H1 (cell line): ENCODE measurements around the gene FBXO45. TPM values are rescaled to one million over a fixed set of nuclear protein-coding genes. Genes with fewer than 3 reads are reported as not detected.

Experiments used
- CTCF ChIA-PET: fragments of 300-600 bp; sonication (Branson Sonifier 250); formaldehyde crosslinking; loops from one replicate; lab custom pipeline; 2021; ENCODE audit not compliant: partially characterized antibody; lab: Charles Lee
- POLR2A ChIA-PET: fragments of 300-600 bp; sonication (Branson Sonifier 250); formaldehyde crosslinking; loops from one replicate; lab custom pipeline; 2021; ENCODE audit warnings: inconsistent platforms; ENCODE audit not compliant: partially characterized antibody; lab: Charles Lee
- DNase-seq, 2 experiments: peaks; one replicate each; pipeline versions ENCODE4 v3.0.0 to v3.0.0-alpha.2; 2010 to 2022; ENCODE audit warnings: low spot score in 2 of 2, low read depth in 1 of 2, mixed read lengths in 1 of 2
- FAIRE-seq: peaks from 2 replicates; lab custom pipeline; 2011; peaks lifted over from hg19 to GRCh38; lab: Jason Lieb, UNC
- H2AFZ ChIP-seq: 2 replicates; pipeline ENCODE4 v1.8.1; 2012; ENCODE audit warnings: low read length, inconsistent platforms
- H2AK5ac ChIP-seq: 2 replicates; pipeline ENCODE4 v1.6.1; 2013; ENCODE audit warnings: low read depth, low read length
- H2BK120ac ChIP-seq: replicated peaks from 2 replicates; pipeline ENCODE3; 2013; ENCODE audit warnings: low read depth, low read length, inconsistent platforms
- H2BK12ac ChIP-seq: 2 replicates; pipeline ENCODE4 v1.6.1; 2013; ENCODE audit warnings: low read depth, low read length
- H2BK15ac ChIP-seq: 2 replicates; pipeline ENCODE4 v1.6.1; 2013; ENCODE audit warnings: low read length
- H2BK20ac ChIP-seq: 2 replicates; pipeline ENCODE4 v1.6.1; 2013; ENCODE audit warnings: low read length
- H2BK5ac ChIP-seq: 2 replicates; pipeline ENCODE4 v1.6.1; 2013; ENCODE audit warnings: low read depth, low read length
- H3K14ac ChIP-seq: 2 replicates; pipeline ENCODE4 v1.6.1; 2013; ENCODE audit warnings: inconsistent platforms; ENCODE audit not compliant: insufficient read length
- H3K18ac ChIP-seq: 2 replicates; pipeline ENCODE4 v1.6.1; 2013; ENCODE audit warnings: low read length; ENCODE audit errors: extremely low read depth
- H3K23ac ChIP-seq: 2 replicates; pipeline ENCODE4 v1.6.1; 2013; ENCODE audit warnings: inconsistent platforms; ENCODE audit not compliant: insufficient read length
- H3K23me2 ChIP-seq: 2 replicates; pipeline ENCODE4 v1.6.1; 2013; ENCODE audit warnings: low read depth, low read length
- H3K27ac ChIP-seq: 2 replicates; pipeline ENCODE4 v1.6.1; 2011; ENCODE audit warnings: low read depth, low read length, inconsistent platforms
- H3K27me3 ChIP-seq, 4 experiments: replicated peaks in 1 of 4; 1 replicate in 1 of 4; 2 replicates in 3 of 4; pipeline versions ENCODE4 v1.6.1 to v1.8.1; 2011 to 2013; ENCODE audit warnings: low read length in 3 of 4, mild to moderate bottlenecking in 3 of 4, inconsistent platforms in 2 of 4, mixed read lengths in 2 of 4, moderate library complexity in 1 of 4; ENCODE audit not compliant: control insufficient read depth in 3 of 4, insufficient read depth in 3 of 4; ENCODE audit errors: extremely low read depth in 1 of 4
- H3K36me3 ChIP-seq, 4 experiments: 2 replicates each; pipeline versions ENCODE4 v1.6.1 to v1.8.1; 2011 to 2013; ENCODE audit warnings: mild to moderate bottlenecking in 4 of 4, low read length in 3 of 4, moderate library complexity in 2 of 4, control low read depth in 1 of 4, inconsistent platforms in 1 of 4; ENCODE audit not compliant: insufficient read depth in 4 of 4, control insufficient read depth in 2 of 4
- H3K4ac ChIP-seq: replicated peaks from 2 replicates; pipeline ENCODE3; 2013; ENCODE audit warnings: low read length, low read depth, mixed read lengths, inconsistent platforms; ENCODE audit not compliant: insufficient read length
- H3K4me1 ChIP-seq, 4 experiments: replicated peaks in 1 of 4; 1 replicate in 1 of 4; 2 replicates in 3 of 4; pipeline versions ENCODE4 v1.6.1 to v1.8.1; 2011 to 2013; ENCODE audit warnings: low read length in 3 of 4, inconsistent platforms in 2 of 4, mixed read lengths in 1 of 4; ENCODE audit not compliant: insufficient read depth in 4 of 4, control insufficient read depth in 3 of 4
- H3K4me2 ChIP-seq, 2 experiments: 2 replicates each; pipeline versions ENCODE4 v1.6.1 to v1.8.1; 2011 to 2013; ENCODE audit warnings: low read depth in 2 of 2, low read length in 2 of 2, control low read depth in 1 of 2, inconsistent platforms in 1 of 2, mild to moderate bottlenecking in 1 of 2; ENCODE audit not compliant: insufficient read depth in 1 of 2
- H3K4me3 ChIP-seq, 4 experiments: fragments of 200-600, 300-600 bp in 1 of 4; sonication (generic), shearing (Covaris generic), sonication (Bioruptor Twin) in 1 of 4; 2 replicates each; pipeline versions ENCODE4 v1.5.1 to v1.8.1; 2011 to 2016; ENCODE audit warnings: low read length in 4 of 4, low read depth in 3 of 4, control low read depth in 2 of 4, inconsistent platforms in 2 of 4, mild to moderate bottlenecking in 2 of 4, mixed read lengths in 1 of 4, moderate library complexity in 1 of 4; ENCODE audit not compliant: insufficient read depth in 2 of 4; ENCODE audit errors: extremely low read depth in 1 of 4
- H3K56ac ChIP-seq: replicated peaks from 2 replicates; pipeline ENCODE3; 2013; ENCODE audit warnings: low read depth, mild to moderate bottlenecking, mixed read lengths, low read length, inconsistent platforms; ENCODE audit not compliant: insufficient read length
- H3K79me1 ChIP-seq: 2 replicates; pipeline ENCODE4 v1.6.1; 2013; ENCODE audit warnings: low read depth, low read length, control low read depth
- H3K79me2 ChIP-seq, 2 experiments: 2 replicates each; pipeline versions ENCODE4 v1.6.1 to v1.8.1; 2012 to 2013; ENCODE audit warnings: low read length in 2 of 2, mild to moderate bottlenecking in 2 of 2, inconsistent platforms in 1 of 2; ENCODE audit not compliant: insufficient read depth in 2 of 2, control insufficient read depth in 1 of 2
- H3K9ac ChIP-seq, 4 experiments: replicated peaks in 1 of 4; 1 replicate in 1 of 4; 2 replicates in 3 of 4; pipeline versions ENCODE4 v1.6.1 to v1.8.1; 2011 to 2013; ENCODE audit warnings: low read depth in 3 of 4, low read length in 3 of 4, control low read depth in 2 of 4, mild to moderate bottlenecking in 2 of 4, moderate library complexity in 2 of 4, inconsistent platforms in 1 of 4; ENCODE audit errors: extremely low read depth in 1 of 4
- H3K9me3 ChIP-seq, 2 experiments: 2 replicates each; pipeline versions ENCODE4 v1.6.1 to v1.8.1; 2012 to 2013; ENCODE audit warnings: mild to moderate bottlenecking in 2 of 2, moderate library complexity in 2 of 2, control low read depth in 1 of 2, inconsistent platforms in 1 of 2, low read depth in 1 of 2, low read length in 1 of 2, mixed read lengths in 1 of 2; ENCODE audit not compliant: insufficient read depth in 2 of 2
- H4K20me1 ChIP-seq, 2 experiments: replicated peaks in 1 of 2; 2 replicates each; pipeline versions ENCODE3 to v1.8.1; 2011 to 2013; ENCODE audit warnings: inconsistent platforms in 2 of 2, low read length in 2 of 2, mild to moderate bottlenecking in 1 of 2; ENCODE audit not compliant: insufficient read depth in 2 of 2, control insufficient read depth in 1 of 2
- H4K5ac ChIP-seq: 2 replicates; pipeline ENCODE4 v1.6.1; 2013; ENCODE audit warnings: low read length, low read depth, mixed read lengths, inconsistent platforms; ENCODE audit not compliant: insufficient read length
- H4K8ac ChIP-seq: 2 replicates; pipeline ENCODE4 v1.8.0; 2013; ENCODE audit warnings: mild to moderate bottlenecking, moderate library complexity, low read length, inconsistent platforms; ENCODE audit not compliant: insufficient read depth; ENCODE audit errors: extremely low read depth
- H4K91ac ChIP-seq: replicated peaks from 2 replicates; pipeline ENCODE3; 2013; ENCODE audit warnings: low read length, mixed read lengths, inconsistent platforms; ENCODE audit not compliant: insufficient read length
- CBX5 ChIP-seq: fragments of 300-800, 300-1000 bp; sonication (generic); IDR thresholded peaks from 2 replicates; pipeline ENCODE4 v1.7.1; 2016; ENCODE audit warnings: antibody characterized with exemption, low read length, low read depth
- CBX8 ChIP-seq: fragments of 300-800, 300-1000 bp; sonication (generic); IDR thresholded peaks from 2 replicates; pipeline ENCODE4 v1.7.1; 2016; ENCODE audit warnings: low read depth, low read length, borderline replicate concordance
- GABPA ChIP-seq: IDR thresholded peaks from 2 replicates; pipeline ENCODE4 v1.6.1; 2011; ENCODE audit warnings: mild to moderate bottlenecking, low read length, moderate library complexity, borderline replicate concordance; ENCODE audit not compliant: insufficient read depth
- HDAC2 ChIP-seq, 2 experiments: fragments of 300-600 bp in 1 of 2; sonication (generic) in 1 of 2; IDR thresholded peaks; 2 replicates each; pipeline ENCODE4 v1.6.1; 2011 to 2012; ENCODE audit warnings: low read depth in 2 of 2, low read length in 2 of 2, mild to moderate bottlenecking in 2 of 2, moderate library complexity in 2 of 2, borderline replicate concordance in 1 of 2, inconsistent platforms in 1 of 2
- JUND ChIP-seq: IDR thresholded peaks from 2 replicates; pipeline ENCODE4 v1.6.1; 2011; ENCODE audit warnings: mild to moderate bottlenecking, improper control_type of control experiment, low read length
- MAFK ChIP-seq: IDR thresholded peaks from 2 replicates; pipeline ENCODE4 v1.6.1; 2012; ENCODE audit warnings: low read depth, mild to moderate bottlenecking, improper control_type of control experiment, low read length
- NRF1 ChIP-seq: IDR thresholded peaks from 2 replicates; pipeline ENCODE4 v1.6.1; 2011; ENCODE audit warnings: mild to moderate bottlenecking, low read depth, low read length, improper control_type of control experiment
- RXRA ChIP-seq: IDR thresholded peaks from 2 replicates; pipeline ENCODE4 v1.6.1; 2011; ENCODE audit warnings: low read depth, mild to moderate bottlenecking, low read length, moderate library complexity; ENCODE audit not compliant: insufficient read depth
- SAP30 ChIP-seq: fragments of 300-600 bp; sonication (generic); IDR thresholded peaks from 2 replicates; pipeline ENCODE4 v1.7.1; 2012; ENCODE audit warnings: low read length, moderate library complexity, mild to moderate bottlenecking, inconsistent platforms; ENCODE audit not compliant: insufficient read depth, insufficient replicate concordance
- SIRT6 ChIP-seq: IDR thresholded peaks from one replicate; pipeline ENCODE4 v1.7.1; 2012; ENCODE audit warnings: low read length, inconsistent platforms
- TAF1 ChIP-seq: IDR thresholded peaks from 2 replicates; pipeline ENCODE4 v1.6.1; 2011; ENCODE audit warnings: mild to moderate bottlenecking, low read depth, low read length
- USF2 ChIP-seq: IDR thresholded peaks from 2 replicates; pipeline ENCODE4 v1.6.1; 2011; ENCODE audit warnings: low read length, improper control_type of control experiment
- WGBS, 2 experiments: shearing (Covaris generic) in 1 of 2; methylation state at CpG; one replicate each; pipeline versions ENCODE4 v1.1.6 to v1.1.7; 2013 to 2015; ENCODE audit warnings: low lambda C conversion rate in 2 of 2, mixed read lengths in 2 of 2, inconsistent platforms in 1 of 2, low coverage in 1 of 2, missing lambda C conversion rate in 1 of 2; ENCODE audit not compliant: insufficient replicate concordance in 2 of 2, insufficient coverage in 1 of 2, insufficient read length in 1 of 2; ENCODE audit errors: extremely low coverage in 1 of 2, missing lambda C conversion rate in 1 of 2; 5-methylcytosine and 5-hydroxymethylcytosine counted together
- polyA plus RNA-seq, 7 experiments: library from polyadenylated mRNA; depleted of rRNA in 3 of 7; stranded (reverse) in 5 of 7; unstranded in 2 of 7; fragments of >200 nt in 5 of 7; fragments of 200-250 nt in 2 of 7; gene quantifications; 1 replicate in 5 of 7; 2 replicates in 1 of 7; 4 replicates in 1 of 7; pipeline versions ENCODE4 v1.2.1 to v1.2.3, GENCODE V29; 2011 to 2013; ENCODE audit warnings: missing spikeins in 2 of 7, mixed read lengths in 2 of 7
- total RNA-seq: library from RNA; stranded (reverse); fragmentation: NEBNext Ultra II Directional; extraction: Animal tissue kit (Norgen Biotek cat#: 25700); gene quantifications from 2 replicates; pipeline ENCODE4 v1.2.1, GENCODE V29; 2021

The FBXO45 gene
- total and polyA plus RNA-seq, 2 of the 8 experiments (the other 6 are each of a cell fraction or from before 2014, with no cell fraction given) = 5.2 to 19.4 TPM

- peak overlapping the region; percentile 54 for H2AFZ ChIP-seq
- peak overlapping the region; percentile 98 for H2BK5ac ChIP-seq
- peak overlapping the region; percentile 69 for H3K4ac ChIP-seq
- H3K23ac ChIP-seq = no peak overlapping the region
- H3K27me3 ChIP-seq = no peaks in the 10 kb centered on the region
- H2AK5ac ChIP-seq = 0 out of 2 replicates have a peak overlapping the region, but pooled peaks have one; percentile 88
- H3K4me2 ChIP-seq = peak overlapping the region; percentile 82 to 94
- no peaks in the 10 kb centered on the region for H3K36me3 ChIP-seq
- no peaks in the 10 kb centered on the region for H4K20me1 ChIP-seq
- H4K91ac ChIP-seq = peak overlapping the region; percentile 98
- peak overlapping the region; percentile 94 for H3K27ac ChIP-seq
- H3K9ac ChIP-seq = peak overlapping the region; percentile 43 to 85 (median 80)
- CTCF ChIA-PET = interaction anchor here (1.2 to 1.8 kb wide), 3 partner anchors 11 to 54 kb away, joined by 4 to 7 read pairs (median 6); no protein-coding TSS in a partner anchor
- H3K23me2 ChIP-seq = peaks cover 6% of the 10 kb centered on the region
- peaks cover 5 to 19% (median 14%) of the 10 kb centered on the region in 4 experiments for H3K4me1 ChIP-seq
- H3K14ac ChIP-seq = no peak overlapping the region
- FAIRE-seq (no peak), DNase-seq (no peak)
- H4K8ac ChIP-seq = peak overlapping the region; percentile 95; the same call in 1 of the 2 replicates
- H2BK15ac ChIP-seq = peak overlapping the region; percentile 100
- no peaks in the 10 kb centered on the region; the same call in 1 of the 2 replicates for H3K79me1 ChIP-seq
- WGBS, 2 experiments = 51% methylated on average over 5 of the region's 5 CpGs; no CpG with 5 or more reads in 1 of the 2 experiments
- peak overlapping the region; percentile 85 for H2BK120ac ChIP-seq
- peak overlapping the region; percentile 32 to 62 (median 56) for H3K4me3 ChIP-seq
- H2BK20ac ChIP-seq = peak overlapping the region; percentile 40; the same call in 1 of the 2 replicates
- POLR2A ChIA-PET = interaction anchor here (0.6 to 5.9 kb wide), 17 partner anchors 9 to 310 kb away, joined by 3 to 36 read pairs (median 4); partner anchors contain the start of genes NCBP2, NRROS and SENP5
- H3K9me3 ChIP-seq = no peaks in the 10 kb centered on the region
- peak overlapping the region; percentile 43 for H3K56ac ChIP-seq
- peak overlapping the region; percentile 94 for H4K5ac ChIP-seq
- no peaks in the 10 kb centered on the region for H3K79me2 ChIP-seq
- H3K18ac ChIP-seq = peak overlapping the region; percentile 100
- peak overlapping the region; percentile 97; the same call in 1 of the 2 replicates for H2BK12ac ChIP-seq
- TF ChIP-seq HDAC2 (IDR thresholded peaks at IDR 0.05; ENCODE audit: borderline replicate concordance in 1 of 2, low read depth in 2 of 2, low read length in 2 of 2) = no peak
- no peak for TF ChIP-seq MAFK
- TF ChIP-seq NRF1 = no peak
- TF ChIP-seq GABPA = no peak
- no peak for TF ChIP-seq USF2
- no peak for TF ChIP-seq CBX5
- TF ChIP-seq SIRT6 = no peak
- no peak for TF ChIP-seq RXRA
- TF ChIP-seq TAF1 = no peak
- no peak for TF ChIP-seq SAP30
- TF ChIP-seq JUND = no peak
- no peak for TF ChIP-seq CBX8
Observed at GRCh38 chr3:196631682-196632045, 63.2 kb downstream of the FBXO45 start.
